Naive thymus-derived CD4-positive, alpha-beta T cell (primary cell): ENCODE data around the gene PRKCI. TPM values are rescaled to one million over a fixed set of nuclear protein-coding genes. Genes with fewer than 3 reads are reported as not detected.

Experiments used
- ATAC-seq: fragments of 150-1000 bp; cut with Tn5 transposase; 2 replicates; pipeline ENCODE4 v1.10.0; 2021; ENCODE audit warnings: mild to moderate bottlenecking, moderate library complexity
- CTCF ChIA-PET: fragments of 350-600 bp; sonication (Branson Sonifier 250); formaldehyde crosslinking; loops from one replicate; lab custom pipeline; 2021; ENCODE audit warnings: antibody characterized with exemption; lab: Charles Lee
- POLR2A ChIA-PET: fragments of 350-600 bp; sonication (Branson Sonifier 250); formaldehyde crosslinking; loops from one replicate; lab custom pipeline; 2021; ENCODE audit warnings: antibody characterized with exemption, inconsistent platforms; lab: Charles Lee
- DNase-seq, 9 donors: peaks; one replicate each; pipeline versions ENCODE4 v3.0.0 to v3.0.0-alpha.2; 2020 to 2022; ENCODE audit warnings: mixed read lengths in 1 of 9
- H3K27ac ChIP-seq: one replicate; pipeline ENCODE4 v1.7.0; 2013; ENCODE audit warnings: mild to moderate bottlenecking, low read depth, low read length, moderate library complexity
- H3K27me3 ChIP-seq, 2 donors: one replicate each; pipeline ENCODE4 v1.7.0; 2013; ENCODE audit warnings: low read length in 2 of 2, mild to moderate bottlenecking in 2 of 2, moderate library complexity in 2 of 2; ENCODE audit not compliant: control insufficient read depth in 2 of 2, insufficient read depth in 2 of 2
- H3K36me3 ChIP-seq, 3 experiments: 1 replicate in 2 of 3; 2 replicates in 1 of 3; pipeline ENCODE4 v1.7.0; 2013; ENCODE audit warnings: low read length in 3 of 3, mild to moderate bottlenecking in 3 of 3, moderate library complexity in 1 of 3; ENCODE audit not compliant: insufficient read depth in 3 of 3, control insufficient read depth in 2 of 3
- H3K4me1 ChIP-seq, 2 donors: one replicate each; pipeline ENCODE4 v1.7.0; 2013; ENCODE audit warnings: low read length in 2 of 2, mild to moderate bottlenecking in 2 of 2, moderate library complexity in 1 of 2; ENCODE audit not compliant: control insufficient read depth in 2 of 2, insufficient read depth in 2 of 2
- H3K4me3 ChIP-seq: 2 replicates; pipeline ENCODE4 v1.7.0; 2013; ENCODE audit warnings: mild to moderate bottlenecking, low read length
- H3K9me3 ChIP-seq, 3 experiments: 1 replicate in 2 of 3; 2 replicates in 1 of 3; pipeline ENCODE4 v1.7.0; 2013; ENCODE audit warnings: low read length in 3 of 3; ENCODE audit not compliant: control insufficient read depth in 2 of 3
- H3K27ac Mint-ChIP-seq, 9 donors: one replicate each; pipeline ENCODE4 v1.8.0; 2020 to 2022; ENCODE audit warnings: mixed read lengths in 9 of 9, mild to moderate bottlenecking in 8 of 9, moderate library complexity in 5 of 9, inconsistent platforms in 2 of 9
- H3K27me3 Mint-ChIP-seq, 5 donors: one replicate each; pipeline ENCODE4 v1.8.0; 2021 to 2022; ENCODE audit warnings: mixed read lengths in 5 of 5, mild to moderate bottlenecking in 1 of 5
- H3K36me3 Mint-ChIP-seq, 5 donors: one replicate each; pipeline ENCODE4 v1.8.0; 2020 to 2022; ENCODE audit warnings: mixed read lengths in 5 of 5, mild to moderate bottlenecking in 3 of 5, inconsistent platforms in 1 of 5
- H3K4me1 Mint-ChIP-seq, 7 donors: one replicate each; pipeline ENCODE4 v1.8.0; 2020 to 2022; ENCODE audit warnings: mixed read lengths in 7 of 7, mild to moderate bottlenecking in 3 of 7, inconsistent platforms in 1 of 7
- H3K4me3 Mint-ChIP-seq, 10 donors: one replicate each; pipeline ENCODE4 v1.8.0; 2020 to 2022; ENCODE audit warnings: mild to moderate bottlenecking in 10 of 10, mixed read lengths in 10 of 10, moderate library complexity in 6 of 10, inconsistent platforms in 2 of 10
- H3K9me3 Mint-ChIP-seq, 11 donors: one replicate each; pipeline ENCODE4 v1.8.0; 2020 to 2022; ENCODE audit warnings: mixed read lengths in 11 of 11, mild to moderate bottlenecking in 4 of 11, inconsistent platforms in 1 of 11, moderate library complexity in 1 of 11
- intact Hi-C, 2 donors: fragments of 100-400 bp; cut with micrococcal nuclease; formaldehyde crosslinking; loops; one replicate each; pipeline ENCODE4 v1.15.1; 2023
- polyA plus RNA-seq, 2 donors: library from polyadenylated mRNA; unstranded; fragments of 300-500 nt; fragmentation: Illumina TruSeq; gene quantifications; one replicate each; pipeline ENCODE4 v1.2.3, GENCODE V29; 2021
- total RNA-seq, 6 experiments: library from RNA in 5 of 6; stranded (reverse) in 5 of 6; gene quantifications; 1 replicate in 5 of 6; 2 replicates in 1 of 6; pipeline ENCODE4 v1.2.3 and lab custom pipeline; 2021 to 2026

Gene PRKCI
- total and polyA plus RNA-seq, 7 experiments from 2014 or later, result 14.7 to 26.2 (median 21.7) TPM

GRCh38 chr3:170226426-170226960 is 4.3 kb downstream of the PRKCI start:
- Mint-ChIP-seq H3K36me3 (peaks cover 0 to 4% (median 0%) of the 10 kb centered on the region in 5 donors), H3K4me3 (no peak overlapping the region), H3K9me3 (no peaks in the 10 kb centered on the region), H3K27me3 (no peaks in the 10 kb centered on the region), H3K4me1 (peaks cover 22 to 54% (median 45%) of the 10 kb centered on the region in 7 donors), H3K27ac (peak overlapping the region in 3 of 9 donors; percentile 35 to 72 (median 61))
- intact Hi-C loops, result loop anchor here in 1 of 2 donors (10.0 kb wide), 1 partner anchor 1808 kb away; the partner anchor contains the start of gene FNDC3B
- ATAC-seq (no peak), DNase-seq (no peak)
- Histone ChIP-seq H3K9me3 (no peaks in the 10 kb centered on the region), H3K4me3 (no peak overlapping the region), H3K4me1 (peaks cover 0 to 3% of the 10 kb centered on the region in 2 donors), H3K36me3 (peaks cover 0 to 6% (median 0%) of the 10 kb centered on the region in 3 experiments), H3K27ac (no peak overlapping the region), H3K27me3 (no peaks in the 10 kb centered on the region)
- ChIA-PET CTCF (no interaction called here), POLR2A (interaction anchor here (0.6 to 0.7 kb wide), 3 partner anchors 101 to 253 kb away, joined by 3 read pairs; no protein-coding TSS in a partner anchor)

- H3K4me3 Mint-ChIP-seq, result no peak overlapping the region
- Histone ChIP-seq H3K27ac (no peak overlapping the region), H3K4me3 (no peak overlapping the region), H3K9me3 (no peaks in the 10 kb centered on the region), H3K27me3 (no peaks in the 10 kb centered on the region), H3K36me3 (no peaks in the 10 kb centered on the region), H3K4me1 (no peaks in the 10 kb centered on the region)
- ATAC-seq (no peak), DNase-seq (no peak)
- no peaks in the 10 kb centered on the region for H3K9me3 Mint-ChIP-seq
- ChIA-PET CTCF (no interaction called here), POLR2A (no interaction called here)
- H3K4me1 Mint-ChIP-seq, result peaks cover 15 to 51% (median 46%) of the 10 kb centered on the region in 7 donors
- peak overlapping the region in 1 of 9 donors; percentile 26 for H3K27ac Mint-ChIP-seq
- H3K36me3 Mint-ChIP-seq, result peaks cover 0 to 4% (median 3%) of the 10 kb centered on the region in 5 donors
- intact Hi-C loops, result loop anchor here in 1 of 2 donors (10.0 kb wide), 1 partner anchor 1807 kb away; the partner anchor contains the start of gene FNDC3B
- no peaks in the 10 kb centered on the region for H3K27me3 Mint-ChIP-seq
Measured at GRCh38 chr3:170228093-170228766, 6.0 kb downstream of the PRKCI start.

GRCh38 chr3:170232266-170232665 is 10.0 kb downstream of the PRKCI start:
- Mint-ChIP-seq H3K9me3 (no peaks in the 10 kb centered on the region), H3K27ac (no peak overlapping the region), H3K27me3 (no peaks in the 10 kb centered on the region), H3K4me1 (peaks cover 3 to 20% (median 12%) of the 10 kb centered on the region in 7 donors), H3K36me3 (peaks cover 0 to 17% (median 13%) of the 10 kb centered on the region in 5 donors), H3K4me3 (no peak overlapping the region)
- ATAC-seq, result no peak
- no peaks in the 10 kb centered on the region for H3K9me3 ChIP-seq
- intact Hi-C loops, result no loop called here
- no peaks in the 10 kb centered on the region for H3K4me1 ChIP-seq
- no peak overlapping the region for H3K27ac ChIP-seq
- POLR2A ChIA-PET, result no interaction called here
- CTCF ChIA-PET, result no interaction called here
- DNase-seq, result no peak
- peaks cover 0 to 9% (median 0%) of the 10 kb centered on the region in 3 experiments for H3K36me3 ChIP-seq
- no peak overlapping the region for H3K4me3 ChIP-seq
- H3K27me3 ChIP-seq, result no peaks in the 10 kb centered on the region

- CTCF ChIA-PET, result interaction anchor here (0.7 kb wide), 1 partner anchor 37 kb away, joined by 5 read pairs; no protein-coding TSS in a partner anchor
- H3K4me3 Mint-ChIP-seq, result no peak overlapping the region
- no peak overlapping the region for H3K27ac Mint-ChIP-seq
- Histone ChIP-seq H3K36me3 (peaks cover 0 to 9% (median 0%) of the 10 kb centered on the region in 3 experiments), H3K27ac (no peak overlapping the region), H3K27me3 (no peaks in the 10 kb centered on the region), H3K4me1 (no peaks in the 10 kb centered on the region), H3K4me3 (no peak overlapping the region), H3K9me3 (no peaks in the 10 kb centered on the region)
- H3K9me3 Mint-ChIP-seq, result no peaks in the 10 kb centered on the region
- peaks cover 0 to 22% (median 15%) of the 10 kb centered on the region in 5 donors for H3K36me3 Mint-ChIP-seq
- POLR2A ChIA-PET, result no interaction called here
- H3K4me1 Mint-ChIP-seq, result peaks cover 0 to 11% (median 5%) of the 10 kb centered on the region in 7 donors
- intact Hi-C loops, result no loop called here
- no peak for ATAC-seq
- DNase-seq, result no peak
- H3K27me3 Mint-ChIP-seq, result no peaks in the 10 kb centered on the region
Measured at GRCh38 chr3:170233530-170233929, 11.3 kb downstream of the PRKCI start.

- Histone ChIP-seq H3K4me3 (no peak overlapping the region), H3K4me1 (no peaks in the 10 kb centered on the region), H3K27me3 (no peaks in the 10 kb centered on the region), H3K36me3 (peaks cover 0 to 9% (median 0%) of the 10 kb centered on the region in 3 experiments), H3K9me3 (no peaks in the 10 kb centered on the region), H3K27ac (no peak overlapping the region)
- intact Hi-C loops, result no loop called here
- Mint-ChIP-seq H3K9me3 (no peaks in the 10 kb centered on the region), H3K36me3 (peaks cover 0 to 44% (median 27%) of the 10 kb centered on the region in 5 donors), H3K4me3 (no peak overlapping the region), H3K27me3 (no peaks in the 10 kb centered on the region), H3K4me1 (peaks cover 0 to 6% (median 0%) of the 10 kb centered on the region in 7 donors), H3K27ac (no peak overlapping the region)
- no peak for DNase-seq
- ATAC-seq, result no peak
- POLR2A ChIA-PET, result no interaction called here
- CTCF ChIA-PET, result interaction anchor here (1.0 to 1.2 kb wide), 2 partner anchors 34 to 35 kb away, joined by 3 read pairs; no protein-coding TSS in a partner anchor
Measured at GRCh38 chr3:170240142-170240541, 17.9 kb downstream of the PRKCI start.

GRCh38 chr3:170240671-170241070 is 18.4 kb downstream of the PRKCI start:
- Histone ChIP-seq H3K36me3 (peaks cover 0 to 9% (median 0%) of the 10 kb centered on the region in 3 experiments), H3K4me1 (no peaks in the 10 kb centered on the region), H3K27ac (no peak overlapping the region), H3K4me3 (no peak overlapping the region), H3K27me3 (no peaks in the 10 kb centered on the region), H3K9me3 (no peaks in the 10 kb centered on the region)
- H3K4me1 Mint-ChIP-seq, result peaks cover 0 to 6% (median 0%) of the 10 kb centered on the region in 7 donors
- H3K36me3 Mint-ChIP-seq, result peaks cover 0 to 48% (median 25%) of the 10 kb centered on the region in 5 donors
- intact Hi-C loops, result no loop called here
- no peak overlapping the region for H3K27ac Mint-ChIP-seq
- ATAC-seq (no peak), DNase-seq (no peak)
- no peaks in the 10 kb centered on the region for H3K27me3 Mint-ChIP-seq
- POLR2A ChIA-PET, result no interaction called here
- H3K4me3 Mint-ChIP-seq, result no peak overlapping the region
- no peaks in the 10 kb centered on the region for H3K9me3 Mint-ChIP-seq
- CTCF ChIA-PET, result interaction anchor here (1.0 to 1.2 kb wide), 2 partner anchors 34 to 35 kb away, joined by 3 read pairs; no protein-coding TSS in a partner anchor
